Chondrocyte (in vitro differentiated cells): Measurements from ENCODE around the gene EIF2A. TPM values are rescaled to one million over a fixed set of nuclear protein-coding genes. Genes with fewer than 3 reads are reported as not detected.

Experiments
- DNase-seq: peaks from one replicate; pipeline ENCODE4 v3.0.0; 2021; ENCODE audit warnings: mixed read lengths, low spot score
- H3K27ac Mint-ChIP-seq: one replicate; pipeline ENCODE4 v1.8.0; 2021; ENCODE audit warnings: mild to moderate bottlenecking, moderate library complexity, mixed read lengths; ENCODE audit not compliant: unreplicated experiment
- H3K27me3 Mint-ChIP-seq: 2 replicates; pipeline ENCODE4 v1.8.0; 2021; ENCODE audit warnings: low read depth, mixed read lengths
- H3K36me3 Mint-ChIP-seq: 2 replicates; pipeline ENCODE4 v1.8.0; 2021; ENCODE audit warnings: low read depth, mixed read lengths
- H3K4me1 Mint-ChIP-seq: 2 replicates; pipeline ENCODE4 v1.8.0; 2021; ENCODE audit warnings: low read depth, mild to moderate bottlenecking, mixed read lengths
- H3K4me3 Mint-ChIP-seq: one replicate; pipeline ENCODE4 v1.8.0; 2021; ENCODE audit warnings: mild to moderate bottlenecking, moderate library complexity, mixed read lengths; ENCODE audit not compliant: unreplicated experiment
- H3K9me3 Mint-ChIP-seq: 2 replicates; pipeline ENCODE4 v1.8.0; 2021; ENCODE audit warnings: low read depth, mixed read lengths
- total RNA-seq: library from RNA; stranded (reverse); gene quantifications from 3 replicates; pipeline ENCODE4 v1.2.1, GENCODE V29; 2021
- TF ChIP-seq, protein P1 (sequence below): fragments of 200-600 bp; sonication (generic); IDR thresholded peaks from 2 replicates; pipeline ENCODE4 v1.5.0; 2021; ENCODE audit warnings: antibody characterized with exemption, mild to moderate bottlenecking, moderate library complexity

EIF2A gene
- total RNA-seq, 1 donor from 2014 or later = 48.4 TPM

DNA sequence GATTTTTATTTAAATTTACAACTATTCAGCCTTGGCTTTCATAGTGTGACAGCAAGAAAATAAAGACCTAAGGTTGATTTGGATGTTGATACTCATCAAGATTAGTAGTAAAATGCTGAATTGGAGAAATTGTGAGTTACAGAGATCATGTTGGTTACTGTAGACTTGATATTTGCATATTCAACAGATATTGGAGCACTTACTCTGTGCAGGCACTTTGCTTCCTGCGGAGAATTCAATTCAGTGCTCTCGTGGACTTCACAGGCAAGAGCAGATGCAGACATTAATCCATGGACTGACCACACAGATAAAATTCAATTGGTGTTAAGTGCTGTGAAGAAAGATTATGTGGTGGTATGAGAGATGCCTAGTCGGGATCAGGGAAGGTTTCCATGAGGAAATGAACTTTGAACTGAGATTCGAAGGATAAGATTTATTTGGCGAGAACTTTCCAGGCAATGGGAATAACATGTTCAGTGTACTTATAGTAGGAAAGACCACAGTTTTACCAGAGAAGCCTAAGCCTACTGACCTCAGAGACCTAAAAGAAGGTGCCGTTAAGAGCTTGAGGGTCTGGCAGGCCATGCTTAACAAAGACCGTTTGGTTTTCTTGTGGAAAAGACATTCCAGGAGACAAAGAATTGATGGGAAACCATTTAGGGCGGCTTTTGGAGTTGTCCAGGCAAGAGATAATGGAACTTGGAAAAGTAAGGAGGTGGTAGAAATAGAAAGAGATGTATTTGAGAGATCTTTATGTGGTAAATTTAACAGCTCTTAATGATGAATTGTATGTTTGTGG is 60.9 kb downstream of the EIF2A start:
- DNase-seq = no peak
- Mint-ChIP-seq H3K4me1 (peaks cover 52% of the 10 kb centered on the region), H3K9me3 (no peaks in the 10 kb centered on the region), H3K27me3 (no peaks in the 10 kb centered on the region), H3K4me3 (no peak overlapping the region), H3K36me3 (peaks cover 5% of the 10 kb centered on the region), H3K27ac (peak overlapping the region; percentile 9)
- TF ChIP-seq, protein P1, sequence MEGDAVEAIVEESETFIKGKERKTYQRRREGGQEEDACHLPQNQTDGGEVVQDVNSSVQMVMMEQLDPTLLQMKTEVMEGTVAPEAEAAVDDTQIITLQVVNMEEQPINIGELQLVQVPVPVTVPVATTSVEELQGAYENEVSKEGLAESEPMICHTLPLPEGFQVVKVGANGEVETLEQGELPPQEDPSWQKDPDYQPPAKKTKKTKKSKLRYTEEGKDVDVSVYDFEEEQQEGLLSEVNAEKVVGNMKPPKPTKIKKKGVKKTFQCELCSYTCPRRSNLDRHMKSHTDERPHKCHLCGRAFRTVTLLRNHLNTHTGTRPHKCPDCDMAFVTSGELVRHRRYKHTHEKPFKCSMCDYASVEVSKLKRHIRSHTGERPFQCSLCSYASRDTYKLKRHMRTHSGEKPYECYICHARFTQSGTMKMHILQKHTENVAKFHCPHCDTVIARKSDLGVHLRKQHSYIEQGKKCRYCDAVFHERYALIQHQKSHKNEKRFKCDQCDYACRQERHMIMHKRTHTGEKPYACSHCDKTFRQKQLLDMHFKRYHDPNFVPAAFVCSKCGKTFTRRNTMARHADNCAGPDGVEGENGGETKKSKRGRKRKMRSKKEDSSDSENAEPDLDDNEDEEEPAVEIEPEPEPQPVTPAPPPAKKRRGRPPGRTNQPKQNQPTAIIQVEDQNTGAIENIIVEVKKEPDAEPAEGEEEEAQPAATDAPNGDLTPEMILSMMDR = no peak

DNA sequence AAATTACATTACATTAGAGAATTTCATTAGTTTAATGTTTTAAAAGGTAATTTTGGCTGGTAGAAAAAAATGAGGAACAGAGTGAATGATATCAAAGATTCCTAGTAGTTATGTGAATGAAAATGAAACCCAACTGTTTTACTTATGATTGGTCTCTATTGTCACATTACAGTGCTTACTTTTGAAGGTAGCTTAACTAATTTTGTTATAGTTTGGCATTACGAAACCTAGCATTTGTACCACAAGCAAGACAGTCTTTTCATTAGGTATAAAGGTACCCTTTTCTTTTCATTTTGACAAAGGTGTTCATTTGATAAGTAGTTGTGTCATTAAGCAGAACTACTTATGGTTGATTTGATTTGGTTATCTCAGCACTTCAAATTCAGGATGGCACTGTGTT is 63.4 kb downstream of the EIF2A start:
- no peak for DNase-seq
- H3K27me3 Mint-ChIP-seq = no peaks in the 10 kb centered on the region
- H3K4me1 Mint-ChIP-seq = peaks cover 41% of the 10 kb centered on the region
- H3K36me3 Mint-ChIP-seq = peaks cover 6% of the 10 kb centered on the region
- no peaks in the 10 kb centered on the region for H3K9me3 Mint-ChIP-seq
- H3K4me3 Mint-ChIP-seq = no peak overlapping the region
- TF ChIP-seq, protein P1 = no peak
- no peak overlapping the region for H3K27ac Mint-ChIP-seq

DNA sequence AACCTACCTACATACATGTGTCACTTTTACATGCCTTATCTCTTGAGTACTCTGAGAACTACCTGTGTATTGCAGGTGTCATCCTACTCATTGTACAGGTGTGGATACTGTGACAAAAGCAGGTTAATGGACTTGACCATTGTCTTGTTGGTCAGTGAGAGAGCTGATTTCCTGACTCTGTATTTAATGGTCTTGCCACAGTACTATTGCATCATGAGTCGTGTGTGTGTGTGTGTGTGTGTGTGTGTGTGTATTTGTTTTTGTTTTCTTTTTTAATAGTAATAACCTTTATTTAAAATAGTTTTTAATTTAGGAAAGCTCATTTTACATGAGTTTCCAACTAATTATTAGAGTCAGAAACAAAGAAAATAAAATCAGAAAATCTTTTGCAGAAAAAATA is 64.2 kb downstream of the EIF2A start:
- no peak for DNase-seq
- TF ChIP-seq, protein P1 = no peak
- no peaks in the 10 kb centered on the region for H3K9me3 Mint-ChIP-seq
- no peak overlapping the region for H3K4me3 Mint-ChIP-seq
- H3K36me3 Mint-ChIP-seq = peaks cover 7% of the 10 kb centered on the region
- H3K27me3 Mint-ChIP-seq = no peaks in the 10 kb centered on the region
- no peak overlapping the region for H3K27ac Mint-ChIP-seq
- H3K4me1 Mint-ChIP-seq = peaks cover 34% of the 10 kb centered on the region

DNA sequence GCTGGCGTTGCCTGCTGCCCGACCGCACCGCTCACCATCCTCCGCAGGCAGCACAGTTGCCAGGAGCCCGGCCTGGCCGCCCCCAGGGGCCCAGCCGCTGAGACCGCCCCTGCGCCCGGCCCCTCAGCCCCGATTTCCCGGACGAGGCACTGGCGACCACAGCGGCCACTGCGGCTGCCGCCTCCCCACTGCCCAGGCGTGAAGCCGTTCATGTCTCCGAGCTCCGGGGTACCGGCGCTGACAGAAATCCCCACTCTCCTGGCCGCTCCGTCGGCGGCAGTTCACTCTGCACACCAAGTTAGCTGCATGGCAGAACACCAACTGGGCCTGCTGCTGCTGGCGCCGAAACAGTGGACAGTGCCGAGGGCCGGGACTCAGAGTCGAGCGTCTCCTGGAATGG is 65.1 kb downstream of the EIF2A start:
- Mint-ChIP-seq H3K4me1 (peaks cover 28% of the 10 kb centered on the region), H3K9me3 (no peaks in the 10 kb centered on the region), H3K36me3 (peaks cover 4% of the 10 kb centered on the region), H3K4me3 (no peak overlapping the region), H3K27ac (no peak overlapping the region), H3K27me3 (no peaks in the 10 kb centered on the region)
- TF ChIP-seq, protein P1 = no peak
- DNase-seq = no peak

DNA sequence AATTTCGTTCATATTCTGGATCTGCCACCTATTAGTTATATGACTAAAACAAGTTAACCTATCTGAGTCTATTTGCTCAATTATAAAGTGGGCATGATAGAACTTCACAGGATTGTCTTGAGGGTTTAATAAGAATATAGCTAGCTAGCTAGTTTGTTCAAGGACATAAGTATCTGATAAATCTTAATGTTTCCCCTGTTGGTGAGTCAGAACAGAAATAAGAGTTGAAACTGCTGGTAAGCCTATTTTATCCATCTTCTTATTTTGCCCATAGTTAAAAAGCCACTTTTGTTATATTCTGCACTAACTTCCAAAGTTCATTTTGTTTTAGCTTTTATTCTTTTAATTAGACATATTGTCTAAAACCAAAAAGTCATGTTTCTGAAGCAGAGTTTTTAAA is 65.9 kb downstream of the EIF2A start:
- DNase-seq = no peak
- H3K4me3 Mint-ChIP-seq = no peak overlapping the region
- H3K9me3 Mint-ChIP-seq = no peaks in the 10 kb centered on the region
- TF ChIP-seq, protein P1 = no peak
- peaks cover 24% of the 10 kb centered on the region for H3K4me1 Mint-ChIP-seq
- no peak overlapping the region for H3K27ac Mint-ChIP-seq
- H3K36me3 Mint-ChIP-seq = peaks cover 3% of the 10 kb centered on the region
- H3K27me3 Mint-ChIP-seq = no peaks in the 10 kb centered on the region
